ENCODE data around the gene SCN3A.

GRCh38 chr2:165164201-165164600 lies 39.6 kb downstream of the SCN3A start:
- TF ChIP-seq POU6F1 (CRISPR knock-in tag; IDR thresholded peaks at IDR 0.05; ENCODE audit: borderline replicate concordance, low read depth) (no peak), TSHZ2 (CRISPR knock-in tag; IDR thresholded peaks at IDR 0.05) (no peak), CSDC2 (CRISPR knock-in tag; IDR thresholded peaks at IDR 0.05) (no peak), BACH2 (CRISPR knock-in tag; IDR thresholded peaks at IDR 0.05; ENCODE audit: borderline replicate concordance) (no peak), SNAI2 (CRISPR knock-in tag; IDR thresholded peaks at IDR 0.05) (no peak), ZFP30 (CRISPR knock-in tag; IDR thresholded peaks at IDR 0.05) (no peak), OSR1 (CRISPR knock-in tag; IDR thresholded peaks at IDR 0.05) (no peak), ZFP3 (CRISPR knock-in tag; IDR thresholded peaks at IDR 0.05) (no peak), PATZ1 (CRISPR knock-in tag; IDR thresholded peaks at IDR 0.05; ENCODE audit: borderline replicate concordance) (no peak), GLIS3 (CRISPR knock-in tag; IDR thresholded peaks at IDR 0.05) (no peak), ESRRG (CRISPR knock-in tag; IDR thresholded peaks at IDR 0.05) (no peak), RARB (CRISPR knock-in tag; IDR thresholded peaks at IDR 0.05) (no peak)
